Type B pancreatic cell (in vitro differentiated cells): ENCODE results near the gene ABHD14A. TPM values are rescaled to one million over a fixed set of nuclear protein-coding genes. Genes with fewer than 3 reads are reported as not detected.
A peak's percentile ranks its signal among the peaks of the same experiment; 100 is the strongest.

Source experiments
- DNase-seq: peaks from one replicate; pipeline ENCODE4 v3.0.0; 2021; ENCODE audit warnings: mixed read lengths; ENCODE audit not compliant: unreplicated experiment; ENCODE audit errors: extremely low spot score
- H3K27ac Mint-ChIP-seq: 2 replicates; pipeline ENCODE4 v1.8.0; 2021; ENCODE audit warnings: mild to moderate bottlenecking, mixed read lengths
- H3K27me3 Mint-ChIP-seq: 2 replicates; pipeline ENCODE4 v1.8.0; 2021; ENCODE audit warnings: mixed read lengths
- H3K36me3 Mint-ChIP-seq: 2 replicates; pipeline ENCODE4 v1.8.0; 2021; ENCODE audit warnings: mixed read lengths
- H3K4me1 Mint-ChIP-seq: one replicate; pipeline ENCODE4 v1.8.0; 2021; ENCODE audit warnings: mixed read lengths; ENCODE audit not compliant: unreplicated experiment
- H3K4me3 Mint-ChIP-seq: 2 replicates; pipeline ENCODE4 v1.8.0; 2021; ENCODE audit warnings: mild to moderate bottlenecking, mixed read lengths
- H3K9me3 Mint-ChIP-seq: 2 replicates; pipeline ENCODE4 v1.8.0; 2021; ENCODE audit warnings: mixed read lengths
- CTCF ChIP-seq: fragments of 200-600 bp; sonication (generic); conservative IDR thresholded peaks from 2 replicates; pipeline ENCODE4 v1.5.0; 2021; ENCODE audit warnings: antibody characterized with exemption, mild to moderate bottlenecking
- total RNA-seq: library from RNA; stranded (reverse); gene quantifications from 2 replicates; pipeline ENCODE4 v1.2.1, GENCODE V29; 2021; ENCODE audit warnings: low replicate concordance

The ABHD14A gene
- total RNA-seq, 1 donor from 2014 or later: 16.6 TPM

GRCh38 chr3:51947215-51947900, 27.5 kb upstream of the ABHD14A start:
- DNase-seq: no peak
- Mint-ChIP-seq H3K27me3 (peaks cover 19% of the 10 kb centered on the region), H3K4me1 (peaks cover 8% of the 10 kb centered on the region), H3K36me3 (no peaks in the 10 kb centered on the region), H3K4me3 (no peak overlapping the region), H3K9me3 (no peaks in the 10 kb centered on the region), H3K27ac (peak overlapping the region; percentile 21)
- no peak for TF ChIP-seq CTCF

- Mint-ChIP-seq H3K9me3 (no peaks in the 10 kb centered on the region), H3K4me3 (no peak overlapping the region), H3K27ac (peak overlapping the region; percentile 6), H3K27me3 (peaks cover 22% of the 10 kb centered on the region), H3K4me1 (peaks cover 10% of the 10 kb centered on the region), H3K36me3 (no peaks in the 10 kb centered on the region)
- TF ChIP-seq CTCF: no peak
- no peak for DNase-seq
Measured at GRCh38 chr3:51948016-51948580, 26.8 kb upstream of the ABHD14A start.

DNA sequence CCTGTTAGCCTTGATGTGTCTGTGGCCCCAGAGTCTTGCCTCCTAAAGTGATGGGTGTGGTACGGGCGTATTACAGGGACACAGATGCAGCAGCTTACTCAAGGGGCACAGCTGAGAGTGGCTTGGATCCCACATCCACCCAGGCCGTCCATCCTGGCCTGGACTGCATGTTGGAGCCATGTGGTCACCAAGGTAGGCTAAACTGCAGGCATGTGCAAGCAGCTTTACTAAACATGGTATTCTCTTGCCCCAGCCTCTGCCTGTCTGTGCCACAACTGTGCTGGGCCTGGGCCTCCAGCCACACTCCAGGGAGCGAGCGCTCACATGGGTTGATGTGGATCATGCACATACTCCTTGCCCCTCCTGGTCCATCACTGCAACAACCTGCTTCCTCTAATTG, 25.7 kb upstream of the ABHD14A start:
- Mint-ChIP-seq H3K27me3 (peaks cover 32% of the 10 kb centered on the region), H3K27ac (no peak overlapping the region), H3K4me3 (no peak overlapping the region), H3K4me1 (peaks cover 20% of the 10 kb centered on the region), H3K36me3 (no peaks in the 10 kb centered on the region), H3K9me3 (no peaks in the 10 kb centered on the region)
- TF ChIP-seq CTCF: no peak
- no peak for DNase-seq

DNA sequence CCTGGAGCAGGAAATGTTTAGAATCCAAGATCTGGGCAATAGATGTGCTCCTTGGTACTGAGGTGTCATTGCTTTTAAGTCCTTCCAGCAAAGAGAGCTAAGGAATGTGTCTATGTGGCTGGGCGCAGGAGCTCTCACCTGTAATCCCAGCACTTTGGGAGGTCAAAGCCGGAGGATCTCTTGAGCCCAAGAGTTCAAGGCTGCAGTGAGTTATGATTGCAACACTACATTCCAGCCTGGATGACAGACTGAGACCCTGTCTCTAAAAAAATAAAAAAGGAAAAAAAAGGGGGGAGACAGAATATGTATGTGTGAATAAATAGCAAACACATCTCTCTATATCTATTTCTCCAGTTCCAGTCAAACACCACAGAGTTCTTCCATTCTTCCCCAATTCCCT, 24.0 kb upstream of the ABHD14A start:
- TF ChIP-seq CTCF: no peak
- H3K9me3 Mint-ChIP-seq: no peaks in the 10 kb centered on the region
- peaks cover 22% of the 10 kb centered on the region for H3K4me1 Mint-ChIP-seq
- no peaks in the 10 kb centered on the region for H3K36me3 Mint-ChIP-seq
- H3K27ac Mint-ChIP-seq: no peak overlapping the region
- no peak overlapping the region for H3K4me3 Mint-ChIP-seq
- peaks cover 41% of the 10 kb centered on the region for H3K27me3 Mint-ChIP-seq
- DNase-seq: no peak

DNA sequence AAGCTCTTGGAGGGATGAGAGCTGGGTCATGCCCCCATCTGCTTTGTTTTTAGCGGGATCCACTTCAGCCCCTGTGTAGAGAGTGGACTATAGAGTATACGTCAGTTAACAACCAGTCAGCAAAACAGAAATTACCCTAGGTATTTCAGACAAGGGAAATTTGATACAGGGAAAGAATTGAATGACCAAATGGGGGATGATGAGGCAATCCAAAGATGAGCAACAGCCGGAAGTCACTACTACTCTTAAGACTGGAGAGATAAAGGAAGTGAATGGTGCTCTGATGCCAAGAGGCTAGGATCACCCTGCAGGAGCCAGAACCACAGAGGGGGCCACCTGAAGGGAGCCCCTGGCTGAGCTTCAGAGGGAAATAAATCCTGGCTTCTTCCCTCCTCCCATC, 21.4 kb upstream of the ABHD14A start:
- Mint-ChIP-seq H3K36me3 (peaks cover 4% of the 10 kb centered on the region), H3K27ac (no peak overlapping the region), H3K9me3 (no peaks in the 10 kb centered on the region), H3K27me3 (peaks cover 44% of the 10 kb centered on the region), H3K4me1 (peaks cover 20% of the 10 kb centered on the region), H3K4me3 (peak overlapping the region; percentile 7)
- no peak for DNase-seq
- TF ChIP-seq CTCF: no peak
